VCaP (cell line): ENCODE measurements around the gene GPR89A.

Source experiments
- H3K27ac ChIP-seq: fragments of 450-650 bp; 2 replicates; pipeline ENCODE4 v1.5.1; 2017
- TF ChIP-seq, protein P1 (sequence below): fragments of 450-650 bp; conservative IDR thresholded peaks from 2 replicates; pipeline ENCODE4 v1.5.1; 2017; ENCODE audit warnings: mild to moderate bottlenecking, moderate library complexity

GPR89A gene

DNA sequence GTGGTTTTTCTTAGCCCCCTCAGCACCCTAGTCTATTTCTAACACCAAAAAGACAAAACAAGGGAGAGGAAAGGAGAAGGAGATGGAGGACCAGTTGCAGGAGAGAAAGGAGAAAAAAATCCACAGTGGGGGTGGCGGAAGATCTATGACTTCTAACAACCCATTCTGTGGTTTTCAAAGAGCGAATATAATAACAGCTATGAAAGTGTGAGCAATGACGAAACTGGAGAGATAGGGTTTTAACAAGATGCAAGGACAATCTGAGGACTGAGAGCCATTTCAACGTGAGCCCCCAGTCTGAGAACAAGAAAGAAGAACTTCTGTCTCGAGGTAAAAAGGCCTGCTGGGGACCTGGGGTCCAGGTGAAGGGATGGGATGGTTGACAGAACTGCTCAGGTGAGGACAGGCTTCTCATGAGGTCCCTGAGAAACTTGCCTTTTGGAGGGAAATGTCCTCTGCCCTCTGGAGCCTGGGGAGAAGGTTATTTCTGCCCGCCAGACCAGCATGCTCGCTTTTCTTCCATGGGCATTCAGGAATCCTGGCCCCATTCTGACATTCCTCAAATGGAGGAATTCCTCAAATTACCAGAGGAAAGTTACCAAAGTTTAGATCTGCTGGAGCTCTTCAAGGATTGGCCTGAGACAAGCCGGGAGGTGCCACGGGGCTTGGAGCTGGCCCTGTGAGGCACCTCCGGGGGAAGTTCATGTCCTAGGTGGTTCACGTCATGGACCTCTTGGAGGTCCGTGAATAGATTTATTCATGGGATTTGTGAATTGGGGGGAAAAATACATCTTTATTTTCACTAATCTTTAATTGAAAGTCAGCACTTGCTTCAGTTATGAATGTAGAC is 111.7 kb downstream of the GPR89A start, which contains the start of gene CD160:
Gene CD160 (plus strand): TSS at position 270 of the 850 bp plus-strand sequence. CDS start 8,829 bp downstream, outside the sequence.
- no peak within 1 kb of the TSS for H3K27ac ChIP-seq
- TF ChIP-seq, protein P1, sequence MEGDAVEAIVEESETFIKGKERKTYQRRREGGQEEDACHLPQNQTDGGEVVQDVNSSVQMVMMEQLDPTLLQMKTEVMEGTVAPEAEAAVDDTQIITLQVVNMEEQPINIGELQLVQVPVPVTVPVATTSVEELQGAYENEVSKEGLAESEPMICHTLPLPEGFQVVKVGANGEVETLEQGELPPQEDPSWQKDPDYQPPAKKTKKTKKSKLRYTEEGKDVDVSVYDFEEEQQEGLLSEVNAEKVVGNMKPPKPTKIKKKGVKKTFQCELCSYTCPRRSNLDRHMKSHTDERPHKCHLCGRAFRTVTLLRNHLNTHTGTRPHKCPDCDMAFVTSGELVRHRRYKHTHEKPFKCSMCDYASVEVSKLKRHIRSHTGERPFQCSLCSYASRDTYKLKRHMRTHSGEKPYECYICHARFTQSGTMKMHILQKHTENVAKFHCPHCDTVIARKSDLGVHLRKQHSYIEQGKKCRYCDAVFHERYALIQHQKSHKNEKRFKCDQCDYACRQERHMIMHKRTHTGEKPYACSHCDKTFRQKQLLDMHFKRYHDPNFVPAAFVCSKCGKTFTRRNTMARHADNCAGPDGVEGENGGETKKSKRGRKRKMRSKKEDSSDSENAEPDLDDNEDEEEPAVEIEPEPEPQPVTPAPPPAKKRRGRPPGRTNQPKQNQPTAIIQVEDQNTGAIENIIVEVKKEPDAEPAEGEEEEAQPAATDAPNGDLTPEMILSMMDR, result no peak
